ENCODE measurements around the gene P3H1. TPM values are rescaled to one million over a fixed set of nuclear protein-coding genes. Genes with fewer than 3 reads are reported as not detected.
A peak's percentile ranks its signal among the peaks of the same experiment; 100 is the strongest.
"Not testable (repeated sequence)": the region's sequence is repeated elsewhere in the genome, so short reads cannot be mapped to it uniquely, and the experiment has no call there.

P3H1 gene
- total RNA-seq, 4 donors from 2014 or later = 9.4 to 26.8 (median 13.5) TPM

- H3K4me3 ChIP-seq (ENCODE audit: low read depth, poor library complexity, severe bottlenecking) = no peak overlapping the region
- intact Hi-C loops (cut with DNase I; ENCODE audit: low total_unique reads) = no loop called here
- DNase-seq (ENCODE audit: low spot score in 2 of 2) = peak in 1 of 2 donors; percentile 61
Measured at GRCh38 chr1:42752284-42752683, 14.5 kb downstream of the P3H1 start.

DNA sequence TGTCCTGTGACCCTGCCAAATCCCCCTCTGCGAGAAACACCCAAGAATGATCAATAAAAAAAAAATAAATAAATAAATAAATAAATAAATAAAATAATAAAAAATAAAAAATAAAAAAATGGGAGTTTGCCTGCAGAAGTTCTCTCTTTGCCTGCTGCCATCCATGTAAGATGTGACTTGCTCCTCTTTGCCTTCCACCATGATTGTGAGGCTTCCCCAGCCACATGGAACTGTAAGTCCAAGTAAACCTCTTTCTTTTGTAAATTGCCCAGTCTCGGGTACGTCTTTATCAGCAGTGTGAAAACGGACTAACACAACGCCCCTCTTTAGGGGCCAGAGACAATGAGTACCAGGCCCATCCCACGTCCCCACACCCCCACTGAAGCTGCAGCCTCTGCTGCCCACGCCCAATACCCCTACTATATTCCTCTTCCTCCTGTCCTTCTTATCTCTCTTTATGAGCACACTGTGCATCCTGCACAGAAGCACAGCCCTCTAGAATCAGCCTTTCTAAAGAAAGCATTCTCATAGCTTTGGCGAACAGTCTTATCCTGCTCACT is 15.2 kb downstream of the P3H1 start:
- intact Hi-C loops (cut with DNase I; ENCODE audit: low total_unique reads); DNase-seq (ENCODE audit: low spot score in 2 of 2): not testable (repeated sequence)
- WGBS, 2 donors = 93 to 96% methylated on average over 8 of the region's 8 CpGs

More at GRCh38 chr1:42752284-42752683, 14.5 kb downstream of the P3H1 start:
- TF ChIP-seq POLR2A (IDR thresholded peaks at IDR 0.05) = no peak
- TF ChIP-seq CTCF (IDR thresholded peaks at IDR 0.05) = no peak
- 92 to 97% methylated on average over 6 of the region's 6 CpGs for WGBS, 2 donors

GRCh38 chr1:42750041-42750440 is 16.8 kb downstream of the P3H1 start:
- peak in 1 of 2 donors; percentile 69 for DNase-seq (ENCODE audit: low spot score in 2 of 2)
- intact Hi-C loops (cut with DNase I; ENCODE audit: low total_unique reads) = no loop called here
- TF ChIP-seq POLR2A (IDR thresholded peaks at IDR 0.05) (no peak), CTCF (IDR thresholded peaks at IDR 0.05) (no peak)
- H3K4me3 ChIP-seq (ENCODE audit: low read depth, poor library complexity, severe bottlenecking) = no peak overlapping the region
- 93% methylated on average over 12 of the region's 12 CpGs for WGBS, 2 donors

More for the DNA sequence above, 15.2 kb downstream of the P3H1 start:
- not testable (repeated sequence) for H3K4me3 ChIP-seq (ENCODE audit: low read depth, poor library complexity, severe bottlenecking)

DNA sequence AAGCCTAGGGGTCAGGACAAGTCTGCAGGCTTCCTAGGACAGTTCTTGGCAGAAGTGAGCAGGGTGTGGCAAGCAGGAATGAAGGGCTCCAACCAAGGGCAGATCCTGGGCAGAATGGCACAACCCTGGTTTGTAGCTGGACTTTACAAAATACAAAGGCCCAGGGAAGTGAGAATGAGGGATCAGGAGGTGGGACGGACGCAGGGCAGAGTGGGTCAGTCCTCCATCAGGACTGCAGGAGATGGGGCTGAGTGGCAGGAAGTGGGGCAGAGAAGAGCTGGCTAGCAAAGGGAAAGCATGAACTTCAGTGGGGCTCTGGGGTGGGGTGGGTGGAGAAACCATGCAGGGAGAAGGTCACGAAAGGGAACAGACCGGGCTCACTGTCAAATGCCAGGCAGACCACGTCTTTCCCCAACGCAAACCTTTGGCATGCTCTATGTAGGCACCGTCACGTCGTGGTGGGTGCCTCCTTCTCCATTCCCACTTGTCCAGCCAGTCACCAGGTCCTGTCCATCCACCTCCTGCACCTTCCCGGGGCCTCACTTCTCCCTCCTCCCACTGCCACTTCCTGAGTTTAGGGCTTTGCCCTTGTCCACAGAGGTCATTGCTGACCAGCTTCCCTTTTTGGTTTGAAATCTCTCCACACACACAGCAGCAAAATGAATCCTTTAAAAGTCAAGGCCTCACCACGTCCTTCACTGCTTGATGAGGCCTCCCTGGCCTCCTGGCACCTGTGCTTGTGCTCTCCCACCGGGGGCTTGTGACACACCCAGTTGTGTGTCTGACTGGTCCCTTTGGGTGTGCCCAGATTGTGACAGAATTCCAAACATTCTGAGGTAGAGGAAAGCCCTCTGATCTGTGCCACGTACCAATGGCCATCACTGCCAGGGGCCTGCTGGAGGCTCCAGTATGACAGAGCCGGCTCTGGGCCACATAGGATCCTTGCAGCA is 18.1 kb downstream of the P3H1 start:
- no peak for TF ChIP-seq CTCF (IDR thresholded peaks at IDR 0.05)
- TF ChIP-seq POLR2A (IDR thresholded peaks at IDR 0.05) = no peak
- intact Hi-C loops (cut with DNase I; ENCODE audit: low total_unique reads) = no loop called here
- H3K4me3 ChIP-seq (ENCODE audit: low read depth, poor library complexity, severe bottlenecking) = no peak overlapping the region
- 73 to 85% methylated on average over 14 of the region's 14 CpGs for WGBS, 2 donors
- peak in 1 of 2 donors; percentile 79 for DNase-seq (ENCODE audit: low spot score in 2 of 2)

DNA sequence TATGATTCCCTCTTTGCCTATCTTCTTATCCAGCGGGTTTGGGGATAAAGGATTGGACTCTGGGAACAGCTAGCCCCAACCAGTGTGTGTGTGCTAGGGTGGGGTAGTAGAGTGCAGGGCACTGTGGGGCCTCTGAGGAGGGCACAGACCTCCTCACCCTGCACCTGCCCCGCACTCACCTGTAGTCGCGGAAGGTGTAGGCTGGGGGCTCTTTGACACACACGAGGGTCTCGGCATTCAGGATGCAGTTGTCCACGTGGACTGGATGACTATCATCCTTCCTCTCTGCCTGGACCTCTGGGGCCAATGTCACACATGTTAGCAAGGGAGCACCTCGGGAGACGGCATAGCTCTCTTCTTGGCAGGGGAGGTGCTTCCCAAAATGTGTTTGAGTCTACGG is 18.8 kb downstream of the P3H1 start:
- DNase-seq (ENCODE audit: low spot score in 2 of 2) = peak in 1 of 2 donors; percentile 72
- no peak for TF ChIP-seq POLR2A (IDR thresholded peaks at IDR 0.05)
- no peak overlapping the region for H3K4me3 ChIP-seq (ENCODE audit: low read depth, poor library complexity, severe bottlenecking)
- 79 to 85% methylated on average over 10 of the region's 10 CpGs for WGBS, 2 donors
- intact Hi-C loops (cut with DNase I; ENCODE audit: low total_unique reads) = no loop called here

DNA sequence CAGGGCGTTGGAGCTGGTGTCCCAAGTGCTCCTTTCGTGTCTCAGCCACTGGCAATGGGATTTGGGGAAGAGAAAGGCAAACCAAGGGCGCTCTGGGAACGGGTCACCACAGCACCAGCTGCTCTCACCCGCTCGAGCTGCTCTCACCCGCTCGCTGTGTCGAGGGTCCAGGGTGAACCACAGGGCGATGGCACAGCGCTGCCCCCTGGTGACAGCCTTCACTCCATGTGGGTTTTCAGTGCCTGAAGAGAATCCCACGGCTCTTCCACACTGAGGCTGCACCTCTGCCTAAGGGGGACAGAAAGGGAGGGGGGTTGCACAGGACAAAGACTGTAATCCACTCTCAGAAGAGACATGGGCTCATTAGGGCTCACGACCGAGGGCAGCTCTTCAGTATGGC is 19.7 kb downstream of the P3H1 start:
- TF ChIP-seq CTCF (IDR thresholded peaks at IDR 0.05) (no peak), POLR2A (IDR thresholded peaks at IDR 0.05) (no peak)
- intact Hi-C loops (cut with DNase I; ENCODE audit: low total_unique reads) = no loop called here
- WGBS, 2 donors = 46 to 67% methylated on average over 13 to 14 of the region's 14 CpGs
- peak in 1 of 2 donors; percentile 79 for DNase-seq (ENCODE audit: low spot score in 2 of 2)
- no peak overlapping the region for H3K4me3 ChIP-seq (ENCODE audit: low read depth, poor library complexity, severe bottlenecking)
